ENCODE results near the gene ROMO1.

- TF ChIP-seq, protein P1, sequence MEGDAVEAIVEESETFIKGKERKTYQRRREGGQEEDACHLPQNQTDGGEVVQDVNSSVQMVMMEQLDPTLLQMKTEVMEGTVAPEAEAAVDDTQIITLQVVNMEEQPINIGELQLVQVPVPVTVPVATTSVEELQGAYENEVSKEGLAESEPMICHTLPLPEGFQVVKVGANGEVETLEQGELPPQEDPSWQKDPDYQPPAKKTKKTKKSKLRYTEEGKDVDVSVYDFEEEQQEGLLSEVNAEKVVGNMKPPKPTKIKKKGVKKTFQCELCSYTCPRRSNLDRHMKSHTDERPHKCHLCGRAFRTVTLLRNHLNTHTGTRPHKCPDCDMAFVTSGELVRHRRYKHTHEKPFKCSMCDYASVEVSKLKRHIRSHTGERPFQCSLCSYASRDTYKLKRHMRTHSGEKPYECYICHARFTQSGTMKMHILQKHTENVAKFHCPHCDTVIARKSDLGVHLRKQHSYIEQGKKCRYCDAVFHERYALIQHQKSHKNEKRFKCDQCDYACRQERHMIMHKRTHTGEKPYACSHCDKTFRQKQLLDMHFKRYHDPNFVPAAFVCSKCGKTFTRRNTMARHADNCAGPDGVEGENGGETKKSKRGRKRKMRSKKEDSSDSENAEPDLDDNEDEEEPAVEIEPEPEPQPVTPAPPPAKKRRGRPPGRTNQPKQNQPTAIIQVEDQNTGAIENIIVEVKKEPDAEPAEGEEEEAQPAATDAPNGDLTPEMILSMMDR (IDR thresholded peaks at IDR 0.05) = no peak
- no peak for TF ChIP-seq POLR2A (IDR thresholded peaks at IDR 0.05)
Measured at GRCh38 chr20:35690265-35690664, 8.9 kb upstream of the ROMO1 start.
